Dedifferentiated amniotic fluid mesenchymal stem cell (primary cell): ENCODE measurements around the gene ACOX3.

Experiments used
- DNase-seq: peaks from one replicate; pipeline ENCODE4 v3.0.0-alpha.2; 2016; ENCODE audit errors: extremely low spot score

The ACOX3 gene

DNA sequence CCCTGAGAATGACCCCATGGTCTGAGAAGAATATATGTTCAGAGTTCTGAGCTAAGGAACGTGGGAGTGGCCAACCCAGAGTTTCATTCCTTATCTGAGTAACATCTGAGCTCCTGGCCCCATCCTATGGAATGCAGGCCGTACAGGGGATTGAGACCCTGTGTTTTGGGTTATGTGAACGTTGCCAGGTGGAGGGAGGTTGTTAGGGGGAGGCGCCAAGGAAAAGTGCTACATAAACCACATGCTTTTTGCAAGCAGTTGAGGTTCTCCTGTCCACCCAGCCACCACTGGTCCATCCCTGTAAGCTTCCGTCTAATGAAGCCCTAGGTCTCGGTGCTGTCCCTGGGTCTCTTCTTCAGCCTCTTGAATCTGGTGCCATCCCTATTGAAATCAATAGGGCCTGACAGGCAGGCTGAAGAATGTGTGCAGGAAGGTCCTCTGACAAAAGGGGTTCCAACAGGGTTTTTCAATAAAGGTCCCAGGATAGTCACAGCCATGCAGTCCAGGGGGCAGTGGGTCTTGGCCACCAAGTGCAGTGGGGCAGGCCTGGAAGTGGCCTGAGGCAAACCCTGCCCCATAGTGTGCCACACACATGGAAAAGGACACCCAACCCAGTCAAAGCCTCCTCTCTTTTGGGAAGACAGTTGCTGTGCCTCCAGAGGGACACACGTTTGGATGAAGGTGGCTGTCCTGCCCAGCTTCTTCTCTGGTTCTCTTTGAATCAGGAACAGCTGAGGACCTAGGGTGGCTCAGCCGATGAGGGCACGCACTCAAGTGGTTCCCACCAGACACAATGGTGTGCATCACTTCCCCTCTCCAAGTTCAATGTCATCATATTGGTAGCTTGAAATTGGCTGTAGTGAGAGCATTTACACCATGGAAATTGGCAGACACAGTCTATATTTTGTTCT is 117.5 kb downstream of the ACOX3 start:
- no peak for DNase-seq

GRCh38 chr4:8321771-8322170 is 118.8 kb downstream of the ACOX3 start:
- no peak for DNase-seq

GRCh38 chr4:8321220-8321619 is 119.3 kb downstream of the ACOX3 start:
- no peak for DNase-seq

DNA sequence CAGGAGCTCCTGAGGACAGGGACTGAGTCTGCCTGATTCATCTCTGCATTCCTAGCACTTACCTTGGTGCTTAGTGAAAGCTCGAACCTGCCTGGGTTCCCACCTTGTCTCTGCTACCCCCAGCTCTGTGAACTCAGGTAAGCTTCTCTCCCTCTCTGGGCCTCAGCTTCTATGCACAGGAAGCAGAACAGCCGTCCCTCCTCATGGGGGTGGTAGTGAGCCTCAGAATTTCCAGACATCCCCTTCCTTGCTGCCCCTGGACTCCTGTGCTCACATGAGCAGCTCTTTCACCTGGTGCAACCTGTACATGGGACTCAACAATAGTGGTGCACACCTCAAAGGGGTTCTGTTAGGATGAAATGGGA is 120.2 kb downstream of the ACOX3 start:
- DNase-seq: no peak

- no peak for DNase-seq
Observed at GRCh38 chr4:8319731-8320385, 120.7 kb downstream of the ACOX3 start.

- DNase-seq: no peak
Observed at GRCh38 chr4:8319061-8319460, 121.5 kb downstream of the ACOX3 start.

DNA sequence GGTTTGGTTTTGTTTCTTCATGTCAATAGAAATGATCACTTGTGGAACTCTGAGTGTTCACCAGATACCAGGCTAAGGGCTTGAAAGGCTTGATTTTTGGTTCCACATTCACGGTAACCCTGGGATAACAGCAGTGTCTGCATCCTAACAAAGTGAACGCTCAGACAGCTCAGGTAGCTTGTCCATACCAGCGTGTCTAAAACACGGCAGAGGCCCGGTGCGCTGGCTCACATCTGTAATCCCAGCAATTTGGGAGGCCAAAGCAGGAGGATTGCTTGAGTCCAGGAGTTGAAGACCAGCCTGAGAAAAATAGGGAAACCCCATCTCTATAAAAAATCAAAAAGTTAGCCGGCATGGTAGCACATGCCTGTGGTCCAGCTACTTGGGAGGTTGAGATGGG is 122.0 kb downstream of the ACOX3 start:
- no peak for DNase-seq

DNA sequence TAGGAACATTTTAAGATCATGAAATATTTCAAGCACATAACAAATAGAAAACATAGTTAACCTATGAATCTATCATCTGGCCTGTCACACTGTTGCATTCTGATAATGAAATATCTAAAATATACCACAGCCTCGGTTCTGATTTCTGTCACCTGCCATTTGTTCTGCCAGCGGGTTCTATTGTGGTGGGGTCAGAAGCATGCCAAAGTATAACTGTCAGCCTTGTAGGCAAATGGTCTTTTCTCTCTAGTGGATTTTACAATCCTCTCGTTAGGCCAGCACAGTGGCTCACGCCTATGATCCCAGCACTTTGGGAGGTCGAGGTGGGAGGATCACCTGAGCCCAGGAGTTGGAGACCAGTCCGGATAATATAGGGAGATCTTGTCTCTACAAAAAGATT is 123.0 kb downstream of the ACOX3 start:
- DNase-seq: no peak

DNA sequence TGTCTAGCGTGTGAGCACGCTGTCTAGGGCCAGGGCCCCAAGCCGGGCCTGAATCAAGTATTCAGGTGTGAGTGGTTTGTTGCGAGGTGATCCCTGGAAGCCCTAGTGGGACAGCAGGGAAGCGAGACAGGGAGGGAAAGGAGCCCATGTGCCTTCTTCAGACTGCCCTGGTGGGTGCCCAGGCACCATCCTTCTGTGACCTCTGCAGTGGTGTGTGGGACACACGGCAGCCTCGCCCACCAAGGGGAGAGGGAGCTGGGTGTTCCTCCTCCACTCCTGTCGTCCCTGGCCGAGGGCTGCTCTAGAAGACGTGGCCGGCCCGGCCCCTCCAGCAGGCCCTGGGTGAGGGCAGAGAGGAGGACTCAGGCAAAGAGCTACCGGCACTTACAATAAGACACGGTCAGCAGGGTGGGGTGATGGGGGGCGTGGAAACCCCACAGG is 123.6 kb downstream of the ACOX3 start:
- DNase-seq: no peak
